Measurements from ENCODE around the gene SAMSN1.
"Not testable (repeated sequence)": the region's sequence is repeated elsewhere in the genome, so short reads cannot be mapped to it uniquely, and the experiment has no call there.

The SAMSN1 gene

GRCh38 chr21:14527696-14528652 lies 18.1 kb downstream of the SAMSN1 start:
- no peak for DNase-seq

- DNase-seq = no peak
Measured at GRCh38 chr21:14526836-14527695, 19.0 kb downstream of the SAMSN1 start.

GRCh38 chr21:14526199-14526598 lies 19.9 kb downstream of the SAMSN1 start:
- DNase-seq = no peak

- DNase-seq = no peak
Measured at GRCh38 chr21:14523234-14523633, 22.9 kb downstream of the SAMSN1 start.

- DNase-seq = no peak
Measured at GRCh38 chr21:14522736-14523135, 23.4 kb downstream of the SAMSN1 start.

- no peak for DNase-seq
Measured at GRCh38 chr21:14520535-14520934, 25.6 kb downstream of the SAMSN1 start.

GRCh38 chr21:14519000-14519399 lies 27.1 kb downstream of the SAMSN1 start:
- DNase-seq = no peak

- DNase-seq = no peak
Measured at GRCh38 chr21:14513804-14514203, 32.3 kb downstream of the SAMSN1 start.

- DNase-seq = not testable (repeated sequence)
Measured at GRCh38 chr21:14506859-14507457, 39.2 kb downstream of the SAMSN1 start.

- no peak for DNase-seq
Measured at GRCh38 chr21:14500873-14501272, 45.2 kb downstream of the SAMSN1 start.

GRCh38 chr21:14499316-14499715 lies 46.8 kb downstream of the SAMSN1 start:
- no peak for DNase-seq

GRCh38 chr21:14497825-14498224 lies 48.3 kb downstream of the SAMSN1 start:
- DNase-seq = no peak

GRCh38 chr21:14495075-14495474 lies 51.0 kb downstream of the SAMSN1 start:
- DNase-seq = no peak

- not testable (repeated sequence) for DNase-seq
Measured at GRCh38 chr21:14494181-14494580, 51.9 kb downstream of the SAMSN1 start.

GRCh38 chr21:14493731-14494130 lies 52.4 kb downstream of the SAMSN1 start:
- no peak for DNase-seq

- no peak for DNase-seq
Measured at GRCh38 chr21:14492931-14493330, 53.2 kb downstream of the SAMSN1 start.

- DNase-seq = no peak
Measured at GRCh38 chr21:14491269-14491681, 54.8 kb downstream of the SAMSN1 start.

GRCh38 chr21:14488672-14489204 lies 57.4 kb downstream of the SAMSN1 start:
- no peak for DNase-seq

GRCh38 chr21:14487490-14488432 lies 58.4 kb downstream of the SAMSN1 start:
- no peak for DNase-seq

GRCh38 chr21:14486869-14487268 lies 59.2 kb downstream of the SAMSN1 start:
- DNase-seq = no peak

GRCh38 chr21:14484188-14485009 lies 61.7 kb downstream of the SAMSN1 start:
- DNase-seq = no peak
